AG20443 (cell line): ENCODE data around the gene HAUS5.

Source experiments
- DNase-seq: peaks from one replicate; pipeline ENCODE4 v3.0.0; 2012; ENCODE audit warnings: low spot score, mixed read lengths

Gene HAUS5

GRCh38 chr19:35608251-35608650, 4.3 kb upstream of the HAUS5 start:
- no peak for DNase-seq

- DNase-seq = no peak
Measured at GRCh38 chr19:35609851-35610353, 2.6 kb upstream of the HAUS5 start.

DNA sequence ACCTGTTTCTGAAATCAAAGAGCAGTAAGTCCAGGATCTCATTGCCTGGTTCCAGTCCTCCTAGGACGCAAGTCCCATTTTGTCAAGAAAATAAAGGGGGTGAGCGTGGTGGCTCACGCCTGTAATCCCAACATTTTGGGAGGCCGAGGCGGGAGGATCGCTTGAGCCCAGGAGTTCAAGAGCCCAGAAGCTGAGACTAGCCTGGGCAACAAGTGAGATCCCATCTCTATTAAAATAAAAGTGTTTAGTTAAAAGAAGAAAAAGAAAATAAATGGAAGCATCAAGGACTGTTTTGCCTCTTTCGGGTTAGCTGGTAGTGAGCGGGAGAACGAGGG, 344 bp upstream of the HAUS5 start:
- DNase-seq = no peak

- no peak for DNase-seq
Measured at GRCh38 chr19:35613574-35613973, 1.0 kb downstream of the HAUS5 start.

- no peak for DNase-seq
Measured at GRCh38 chr19:35615036-35615435, 2.5 kb downstream of the HAUS5 start.

DNA sequence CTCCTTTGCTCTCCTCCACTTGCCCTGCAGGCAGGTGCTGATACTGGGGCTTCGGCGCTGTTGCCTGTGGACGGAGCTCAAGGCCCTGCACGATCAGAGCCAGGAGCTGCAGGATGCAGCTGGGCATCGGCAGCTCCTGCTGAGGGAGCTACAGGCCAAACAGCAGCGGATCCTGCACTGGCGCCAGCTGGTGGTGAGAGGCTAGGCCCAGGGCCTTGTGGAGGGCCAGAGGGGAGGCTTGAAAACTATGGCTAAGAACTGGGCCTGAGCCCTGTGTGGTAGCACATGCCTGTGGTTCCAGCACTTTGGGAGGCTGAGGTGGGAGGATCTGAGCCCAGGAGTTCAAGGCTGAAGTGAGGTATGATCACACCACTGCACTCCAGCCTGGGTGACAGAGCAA, 6.3 kb downstream of the HAUS5 start:
- no peak for DNase-seq

GRCh38 chr19:35619290-35619923, 6.9 kb downstream of the HAUS5 start:
- no peak for DNase-seq

DNA sequence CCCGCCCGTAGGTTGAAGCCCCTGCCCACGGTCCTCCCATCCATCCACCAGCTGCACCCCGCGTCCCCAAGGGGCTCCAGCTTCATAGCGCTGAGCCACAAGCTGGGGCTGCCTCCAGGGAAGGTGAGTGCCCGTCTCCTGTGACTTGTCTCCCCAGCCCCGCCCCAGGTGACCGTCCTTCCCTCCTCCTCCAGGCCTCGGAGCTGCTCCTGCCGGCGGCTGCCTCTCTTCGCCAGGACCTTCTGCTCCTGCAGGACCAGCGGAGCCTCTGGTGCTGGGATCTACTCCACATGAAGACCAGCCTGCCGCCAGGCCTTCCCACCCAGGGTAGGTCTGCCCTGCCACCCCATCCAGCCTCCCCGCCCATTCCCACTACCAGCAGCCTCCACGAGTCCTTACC, 7.5 kb downstream of the HAUS5 start:
- DNase-seq = no peak

DNA sequence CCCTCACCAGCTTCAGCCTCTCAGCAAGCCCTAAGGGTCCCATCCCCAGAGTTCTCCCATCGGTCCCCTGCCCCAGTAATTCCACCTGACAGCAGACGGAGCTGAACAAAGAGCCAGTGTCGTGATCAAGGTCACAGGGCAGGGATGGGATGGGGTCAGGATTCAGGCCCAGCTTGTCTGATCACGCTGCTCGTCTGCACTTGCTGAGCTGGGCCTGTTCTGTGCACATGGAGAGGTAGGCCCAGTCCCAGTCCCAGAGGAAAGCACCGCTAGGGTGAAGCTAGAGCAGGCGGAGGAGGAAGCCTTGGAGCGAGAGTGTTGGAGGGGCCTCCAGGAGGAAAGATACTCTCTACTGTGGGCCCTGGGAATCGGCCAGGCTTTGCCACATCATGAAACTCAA, 9.2 kb downstream of the HAUS5 start:
- no peak for DNase-seq

DNA sequence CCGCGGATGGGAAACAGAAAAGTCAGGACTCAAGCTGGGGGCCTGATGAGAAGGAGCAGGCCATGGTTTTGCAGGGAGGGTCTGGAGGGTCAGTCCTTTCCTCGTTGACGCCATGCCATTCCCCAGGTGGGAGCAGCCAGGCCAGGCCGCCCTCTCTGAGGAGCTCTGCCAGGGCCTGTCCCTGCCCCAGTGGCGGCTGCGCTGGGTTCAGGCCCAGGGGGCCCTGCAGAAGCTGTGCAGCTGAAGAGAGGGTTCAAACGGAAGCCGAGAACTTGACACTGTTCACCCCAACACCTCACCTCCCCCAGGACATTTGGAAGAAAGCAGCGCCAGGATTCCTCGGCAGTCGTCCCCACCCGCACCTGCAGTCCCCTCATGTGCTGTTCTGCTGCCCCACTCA, 10.2 kb downstream of the HAUS5 start:
- DNase-seq = no peak

DNA sequence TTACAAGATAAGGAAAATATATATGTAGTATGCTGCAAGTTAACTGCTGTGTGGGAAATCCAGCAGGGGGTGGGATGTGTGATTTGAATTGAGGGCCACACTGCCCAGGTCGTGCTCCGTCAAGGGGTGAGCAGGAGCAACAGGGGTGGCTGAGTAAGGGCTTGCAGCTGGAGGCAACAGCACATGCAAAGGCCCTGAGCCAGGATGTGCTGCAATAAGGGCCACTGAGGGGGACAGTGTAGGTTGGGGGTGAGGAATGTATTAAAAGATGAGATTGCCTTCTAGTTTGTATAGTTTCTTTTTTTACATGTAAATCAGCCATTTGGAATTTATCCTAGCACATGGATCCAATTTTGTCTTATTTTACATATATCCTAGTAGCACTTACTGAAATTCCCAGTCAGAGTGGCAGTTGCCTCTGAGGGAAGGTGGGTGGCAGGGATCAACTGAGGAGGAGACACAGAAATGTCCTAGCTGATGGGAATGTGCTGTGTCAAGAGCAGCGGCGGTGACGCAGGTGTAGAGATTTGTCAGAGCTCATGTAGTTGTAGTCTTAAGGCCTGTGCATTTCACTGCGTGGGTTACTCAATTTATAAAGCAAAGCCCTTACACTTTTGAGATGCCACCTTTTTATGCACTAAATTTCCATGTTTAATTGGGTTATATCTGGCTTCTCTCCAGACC, 10.9 kb downstream of the HAUS5 start:
- DNase-seq = no peak

DNA sequence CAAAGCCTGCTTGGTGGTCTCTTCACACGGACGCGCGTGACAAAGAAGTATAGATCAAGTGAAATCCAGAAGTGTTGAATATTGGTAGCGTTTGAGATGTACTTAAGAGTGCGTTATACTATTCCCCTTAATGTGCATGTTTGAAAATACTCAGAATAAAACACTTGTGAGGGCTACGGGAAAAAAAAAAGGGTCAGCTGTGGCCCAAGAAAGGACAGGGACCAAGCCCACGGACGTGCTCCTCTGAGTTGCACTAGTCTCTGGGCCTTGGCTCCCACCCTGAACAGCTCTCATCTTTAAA, 15.7 kb downstream of the HAUS5 start:
- no peak for DNase-seq

GRCh38 chr19:35628565-35629331, 16.2 kb downstream of the HAUS5 start, which contains the start of gene RBM42:
Gene RBM42, plus strand, starts transcription at chr19:35629036. Its CDS starts 118 bp downstream, at chr19:35629154.
- peak; percentile 99 for DNase-seq

DNA sequence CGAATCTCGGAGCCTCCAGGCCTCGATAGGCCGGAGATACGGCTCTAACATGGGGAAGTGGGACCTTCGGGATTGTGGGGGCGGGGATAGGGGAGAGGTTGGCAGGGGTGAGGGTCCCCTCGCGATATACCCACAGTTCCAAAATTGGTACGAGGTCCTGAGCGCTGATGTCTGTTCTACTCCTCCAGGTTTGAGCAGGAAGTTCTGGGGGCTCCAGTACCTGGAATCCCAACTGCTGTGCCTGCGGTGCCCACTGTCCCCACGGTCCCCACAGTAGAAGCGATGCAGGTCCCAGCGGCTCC, 16.7 kb downstream of the HAUS5 start:
- no peak for DNase-seq

- DNase-seq = no peak
Measured at GRCh38 chr19:35633727-35634440, 21.3 kb downstream of the HAUS5 start.

GRCh38 chr19:35636651-35637050, 24.1 kb downstream of the HAUS5 start:
- no peak for DNase-seq

DNA sequence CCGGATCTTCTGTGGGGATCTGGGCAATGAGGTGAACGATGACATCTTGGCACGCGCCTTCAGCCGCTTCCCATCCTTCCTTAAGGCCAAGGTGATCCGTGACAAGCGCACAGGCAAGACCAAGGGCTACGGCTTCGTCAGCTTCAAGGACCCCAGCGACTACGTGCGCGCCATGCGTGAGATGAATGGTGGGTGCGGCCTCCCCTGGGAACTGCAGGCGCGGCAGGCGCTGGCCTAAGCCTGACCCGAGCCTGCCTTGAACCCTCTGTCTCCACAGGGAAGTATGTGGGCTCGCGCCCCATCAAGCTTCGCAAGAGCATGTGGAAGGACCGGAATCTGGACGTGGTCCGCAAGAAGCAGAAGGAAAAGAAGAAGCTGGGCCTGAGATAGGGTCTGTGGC, 24.6 kb downstream of the HAUS5 start:
- DNase-seq = no peak

- DNase-seq = no peak
Measured at GRCh38 chr19:35639321-35639639, 26.7 kb downstream of the HAUS5 start.

- no peak for DNase-seq
Measured at GRCh38 chr19:35639863-35640262, 27.3 kb downstream of the HAUS5 start.

- no peak for DNase-seq
Measured at GRCh38 chr19:35641515-35642151, 29.1 kb downstream of the HAUS5 start, which contains the start of gene ETV2. Gene ETV2, plus strand, starts transcription at chr19:35641745. Its CDS starts 716 bp downstream, at chr19:35642461.

- no peak for DNase-seq
Measured at GRCh38 chr19:35642312-35642711, 29.8 kb downstream of the HAUS5 start.

- DNase-seq = no peak
Measured at GRCh38 chr19:35642798-35643254, 30.3 kb downstream of the HAUS5 start.
